Brain pericyte (primary cell): ENCODE measurements around the gene LPAR5.

ENCODE experiments used
- DNase-seq: peaks from one replicate; pipeline ENCODE4 v3.0.0-alpha.2; 2012; ENCODE audit warnings: low read depth, low spot score

LPAR5 gene

DNA sequence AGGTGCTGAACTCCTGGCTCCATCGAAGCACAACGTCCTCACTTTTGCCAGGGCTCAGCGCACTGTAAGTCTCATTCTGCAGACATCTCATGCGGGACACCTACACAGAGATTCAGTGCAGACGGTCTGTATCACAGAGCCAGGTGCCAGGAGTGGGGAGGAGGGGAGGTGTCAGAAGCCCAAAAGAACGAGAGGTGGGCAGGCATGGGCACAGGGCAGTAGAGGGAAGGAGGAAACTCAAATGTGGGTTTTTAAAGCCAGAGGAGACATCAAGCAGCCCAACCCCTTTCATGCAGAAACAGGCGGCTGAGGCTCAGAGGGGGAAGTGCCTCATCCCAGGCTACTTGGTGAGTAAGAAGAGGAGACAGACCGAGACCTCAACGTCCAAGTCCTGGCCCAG is 2.5 kb upstream of the LPAR5 start:
- no peak for DNase-seq

DNA sequence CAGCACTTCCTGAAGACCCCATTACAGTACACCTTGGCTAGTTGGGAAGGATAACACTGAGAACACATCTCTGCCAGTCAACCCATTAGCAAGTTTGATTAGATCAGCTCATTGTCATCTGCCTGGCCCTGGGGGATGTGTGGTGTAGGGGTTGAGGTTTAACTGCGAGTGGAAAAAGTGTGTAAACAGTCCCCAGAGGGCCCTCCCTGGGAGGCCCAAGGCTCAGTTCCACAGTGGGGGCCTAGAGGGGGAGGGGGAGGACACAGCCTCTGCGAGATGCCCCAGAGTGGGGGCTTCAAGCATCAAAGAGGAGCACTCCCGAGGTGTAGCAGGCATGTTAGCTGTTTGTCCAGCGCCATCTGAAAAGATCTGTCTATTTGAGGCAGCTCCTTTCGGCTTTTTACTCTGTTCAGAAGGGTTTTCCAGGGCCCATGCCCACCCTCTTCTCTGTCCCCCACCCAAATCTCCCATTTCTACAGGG is 344 bp downstream of the LPAR5 start:
- DNase-seq = no peak

DNA sequence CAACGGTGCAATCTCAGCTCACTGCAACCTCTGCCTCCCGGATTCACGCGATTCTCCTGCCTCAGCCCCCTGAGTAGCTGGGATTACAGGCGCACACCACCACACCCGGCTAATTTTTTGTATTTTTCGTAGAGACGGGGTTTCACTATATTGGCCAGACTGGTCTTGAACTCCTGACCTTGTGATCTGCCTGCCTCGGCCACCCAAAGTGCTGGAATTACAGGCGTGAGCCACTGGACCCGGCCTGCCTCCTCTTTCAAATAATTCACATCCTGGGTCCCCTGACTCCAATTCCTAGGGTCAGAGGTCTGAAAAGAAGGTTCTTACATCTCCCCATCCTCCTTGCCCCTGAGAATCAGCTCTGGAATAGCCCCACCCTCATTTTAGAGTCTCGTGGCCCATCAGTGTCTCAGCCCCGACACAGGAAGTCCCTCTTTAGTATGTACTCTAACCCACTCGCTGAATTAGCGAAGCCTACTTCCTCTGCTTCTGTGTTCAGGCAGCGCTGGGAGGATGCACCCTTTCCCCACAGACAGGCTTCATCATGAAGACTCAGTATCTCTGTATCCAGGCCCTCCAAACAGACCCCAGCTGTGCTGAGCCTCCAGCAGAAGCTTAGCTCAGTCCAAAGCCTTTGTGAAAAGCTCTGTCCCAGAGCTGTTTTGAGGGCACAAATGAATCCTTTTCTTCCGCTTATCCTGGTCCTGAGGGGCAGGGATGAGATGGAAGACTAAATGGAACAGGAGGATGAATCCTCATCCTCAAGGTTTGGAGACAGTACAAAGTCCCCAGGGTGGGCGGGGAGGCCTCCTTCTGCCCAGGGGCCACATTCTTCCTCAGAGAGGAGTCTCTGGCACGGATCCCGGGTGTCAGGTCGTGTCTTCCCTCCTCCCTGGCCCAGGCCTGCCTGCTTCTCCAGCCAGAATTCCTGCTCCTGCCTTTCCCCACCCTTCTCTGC is 3.5 kb downstream of the LPAR5 start:
- DNase-seq = no peak

DNA sequence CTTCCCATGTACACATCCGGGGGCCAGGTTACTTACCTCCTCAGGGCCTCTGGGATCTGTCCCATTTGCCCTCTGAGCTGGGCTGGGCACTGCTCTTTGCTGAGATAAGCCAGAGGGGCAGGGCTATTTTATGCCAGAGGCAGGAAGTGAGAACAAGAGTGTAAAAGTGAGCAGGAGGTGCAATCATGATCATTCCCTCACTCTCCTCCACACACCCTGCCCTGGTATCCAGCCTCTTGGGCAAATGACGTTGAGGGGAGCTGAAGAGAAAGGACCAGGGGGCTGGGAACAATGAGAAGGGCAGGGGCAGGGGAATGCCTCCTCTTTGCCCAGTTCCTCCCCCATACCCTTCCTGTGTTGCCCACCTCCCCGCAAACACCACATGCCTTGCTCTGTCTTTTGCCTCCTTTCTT is 4.2 kb downstream of the LPAR5 start:
- no peak for DNase-seq

DNA sequence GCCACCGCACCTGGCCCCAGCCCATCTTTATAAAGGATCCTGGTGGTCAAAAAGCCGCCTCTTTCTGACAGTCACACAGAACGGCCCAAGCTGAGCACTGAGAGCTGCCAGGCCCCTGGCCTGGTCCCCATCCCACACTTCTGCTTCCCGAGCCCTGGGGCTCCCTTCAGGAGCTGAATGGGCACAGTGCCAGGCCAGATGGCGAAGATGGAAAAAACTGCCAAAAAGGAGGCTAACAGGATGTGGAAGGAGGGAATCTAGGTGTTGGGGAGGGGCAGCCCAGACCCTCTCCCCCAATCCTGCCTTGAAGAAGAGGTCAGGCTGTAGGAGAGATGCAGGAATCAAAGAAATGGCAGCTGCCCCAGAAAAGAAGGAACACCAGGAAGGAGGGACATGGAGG is 5.0 kb downstream of the LPAR5 start:
- DNase-seq = no peak

DNA sequence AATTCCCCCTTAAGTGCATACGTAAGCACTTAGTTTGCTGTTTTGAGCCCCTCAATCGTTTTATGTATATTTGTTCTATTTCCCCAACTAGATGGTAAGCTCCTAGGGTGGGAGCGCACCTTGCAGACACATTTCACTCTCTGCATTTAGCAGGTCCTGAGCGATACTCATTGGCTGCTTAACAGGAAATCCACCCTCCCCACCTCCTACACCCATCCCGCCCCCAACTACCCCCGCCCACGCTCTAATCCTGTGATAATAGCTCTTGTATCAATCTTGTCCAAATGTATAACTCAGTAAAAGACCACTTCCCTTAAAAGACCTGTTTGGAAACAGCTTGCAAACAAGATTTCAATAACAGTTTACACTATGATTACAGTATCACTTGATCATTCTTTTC is 8.1 kb downstream of the LPAR5 start:
- DNase-seq = no peak

DNA sequence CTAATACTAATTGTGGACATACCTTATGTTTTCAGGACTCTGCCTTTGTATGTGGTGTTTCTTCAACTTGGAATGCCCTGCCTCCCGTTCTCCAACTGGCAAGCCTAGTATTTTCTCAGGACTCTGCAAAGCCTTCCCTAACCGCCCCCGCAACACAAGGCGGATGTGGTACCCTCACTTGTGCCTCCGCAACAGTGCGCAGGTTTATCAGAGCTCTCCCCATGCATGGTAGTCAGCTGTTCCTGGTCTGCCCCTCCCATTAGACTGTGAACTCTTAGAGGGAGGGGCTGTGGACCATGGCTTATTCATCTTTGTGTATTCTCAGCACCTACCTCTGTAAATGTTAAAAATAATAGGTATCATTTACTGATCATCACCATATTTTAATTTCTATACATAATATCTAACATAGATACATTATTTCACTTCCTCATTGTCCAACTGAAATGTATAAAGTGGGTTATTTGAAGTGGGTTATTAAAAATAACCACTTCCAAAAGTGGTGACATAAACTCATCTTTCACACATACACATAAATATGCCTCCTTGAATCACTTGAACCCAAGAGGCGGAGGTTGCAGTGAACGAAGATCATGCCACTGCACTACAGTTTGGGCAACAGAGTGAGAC is 9.0 kb downstream of the LPAR5 start:
- no peak for DNase-seq

DNA sequence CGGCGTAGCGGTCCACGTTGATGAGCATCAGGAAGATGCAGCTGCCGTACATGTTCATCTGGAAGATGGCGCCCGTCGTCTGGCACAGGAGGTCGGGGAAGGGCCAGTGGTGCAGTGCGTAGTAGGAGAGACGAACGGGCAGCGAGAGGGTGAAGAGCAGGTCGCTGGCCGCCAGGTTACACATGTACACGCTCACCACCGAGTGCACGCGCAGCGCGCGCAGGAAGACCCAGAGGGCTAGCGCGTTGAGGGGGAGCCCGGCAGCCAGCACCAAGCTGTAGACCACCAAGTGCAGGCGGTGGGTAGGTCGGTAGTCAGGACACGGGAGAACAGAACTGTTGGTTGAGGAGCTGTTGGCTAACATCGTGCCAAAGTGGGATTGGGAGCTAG is 14.9 kb downstream of the LPAR5 start:
- DNase-seq = no peak

DNA sequence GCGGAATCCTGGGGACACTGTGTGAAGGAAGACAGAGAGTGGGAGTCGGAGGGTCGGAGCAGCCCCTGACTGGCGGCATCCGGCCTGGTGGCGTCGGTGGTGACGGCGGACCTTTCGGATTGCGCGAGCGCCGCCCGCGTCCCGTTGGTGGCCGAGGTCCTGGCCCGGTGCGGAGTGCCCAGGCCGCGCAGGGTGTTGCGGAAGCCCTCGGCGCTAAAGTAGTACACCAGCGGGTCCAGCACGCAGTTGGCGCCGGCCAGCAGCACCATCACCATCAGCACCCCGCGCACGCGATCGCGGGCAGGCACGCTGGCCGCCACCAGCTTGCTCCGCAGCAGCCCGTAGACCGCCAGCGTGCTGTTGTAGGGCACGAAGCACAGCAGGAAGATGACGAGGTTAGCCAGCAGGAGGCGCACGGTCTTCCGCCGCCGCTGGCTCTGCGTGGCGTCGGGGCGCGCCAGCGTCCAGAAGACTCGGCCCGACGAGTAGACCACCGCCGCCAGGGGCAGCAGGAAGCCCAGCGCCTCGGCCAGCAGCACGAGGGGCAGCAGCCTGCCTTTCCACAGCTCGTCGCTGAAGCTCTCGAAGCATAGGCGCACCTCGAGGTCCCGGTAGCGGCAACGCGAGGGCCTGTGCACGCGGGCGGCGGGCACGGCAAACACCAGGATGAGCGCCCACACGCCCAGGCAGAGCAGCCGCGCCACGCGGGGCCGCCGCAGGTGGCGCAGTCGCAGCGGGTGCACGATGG is 15.4 kb downstream of the LPAR5 start:
- DNase-seq = no peak

DNA sequence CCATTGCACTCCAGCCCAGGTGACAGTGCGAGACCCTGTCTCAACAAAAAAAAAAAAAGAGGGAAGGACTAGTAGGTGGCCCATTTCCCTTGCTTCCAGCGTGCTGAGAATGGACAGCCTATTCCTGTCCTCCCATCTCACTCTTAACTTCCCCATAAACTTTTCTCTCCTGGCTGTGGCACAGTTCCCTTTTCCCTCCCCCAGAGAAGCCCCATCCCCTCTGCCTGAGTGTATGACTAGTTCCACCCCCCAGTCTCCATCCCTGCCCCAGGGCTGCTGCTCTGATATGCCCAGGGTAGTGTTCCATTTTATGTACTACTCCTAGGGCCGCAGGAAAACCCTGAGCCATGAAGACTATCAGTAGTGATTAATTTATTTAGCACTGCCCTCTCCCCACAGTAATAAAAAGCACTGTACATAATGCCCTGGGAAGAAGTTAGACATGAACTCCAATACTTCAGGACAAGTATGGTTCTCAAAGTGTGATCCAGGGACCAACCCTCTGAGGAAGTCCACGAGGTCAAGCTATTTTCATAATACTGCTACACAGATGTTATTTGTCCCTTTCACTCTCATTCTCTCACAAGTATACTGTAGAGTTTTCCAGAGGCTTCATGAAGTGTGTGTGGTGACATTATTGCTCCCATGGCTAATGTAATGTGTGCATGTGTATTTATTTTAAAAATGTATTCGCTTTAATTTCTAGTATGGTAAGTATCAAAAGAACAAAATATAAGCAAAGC is 17.1 kb downstream of the LPAR5 start:
- no peak for DNase-seq

DNA sequence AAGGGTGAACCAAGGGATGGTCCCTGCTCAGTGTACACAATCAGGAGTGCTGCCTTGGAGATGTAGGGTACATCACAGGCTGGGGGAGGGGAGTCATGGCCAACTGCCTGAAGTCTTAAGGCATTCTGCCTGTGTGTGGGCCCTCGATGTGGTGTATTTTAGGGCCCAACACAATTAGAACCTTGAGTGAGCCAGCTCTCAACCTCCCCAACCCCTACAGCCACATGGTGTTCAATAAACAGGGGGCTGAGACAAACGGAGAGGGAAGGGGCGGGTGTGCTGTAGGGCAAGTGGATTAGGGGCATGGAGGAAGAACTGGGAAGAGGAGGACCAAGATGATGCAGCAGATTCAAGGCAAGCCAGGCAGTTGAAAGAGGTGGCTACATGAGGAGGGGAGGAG is 20.0 kb downstream of the LPAR5 start:
- no peak for DNase-seq

DNA sequence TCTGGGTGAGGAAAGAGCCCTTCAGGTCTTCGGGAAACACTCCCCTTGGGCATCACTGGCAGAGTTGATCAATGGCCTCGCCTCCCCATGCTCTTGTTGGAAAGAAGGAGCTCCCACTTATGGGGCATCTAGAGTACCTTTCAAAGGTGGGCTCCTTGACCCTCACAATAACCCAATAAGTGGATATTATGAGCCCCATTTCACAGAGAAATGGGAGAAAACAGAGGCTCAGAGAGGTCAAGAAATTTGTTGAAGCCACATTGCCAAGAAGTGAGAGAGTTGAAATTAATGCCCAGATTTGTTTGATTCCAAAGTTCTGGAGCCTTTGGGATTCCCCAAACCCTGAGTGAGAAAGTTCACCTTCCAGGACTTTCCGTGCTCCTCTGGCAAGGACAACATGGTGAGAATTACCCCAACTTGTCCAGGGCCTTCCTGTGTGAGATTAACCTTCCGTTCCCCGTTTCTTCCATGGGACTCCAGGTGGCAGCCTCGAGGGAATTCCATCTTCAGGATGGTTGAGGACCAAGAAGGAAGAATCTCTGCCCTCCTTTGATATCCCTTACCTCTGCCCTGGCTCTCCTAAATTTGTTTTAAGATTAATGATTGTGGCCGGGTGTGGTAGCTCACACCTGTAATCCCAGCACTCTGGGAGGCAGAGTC is 21.1 kb downstream of the LPAR5 start:
- DNase-seq = no peak

DNA sequence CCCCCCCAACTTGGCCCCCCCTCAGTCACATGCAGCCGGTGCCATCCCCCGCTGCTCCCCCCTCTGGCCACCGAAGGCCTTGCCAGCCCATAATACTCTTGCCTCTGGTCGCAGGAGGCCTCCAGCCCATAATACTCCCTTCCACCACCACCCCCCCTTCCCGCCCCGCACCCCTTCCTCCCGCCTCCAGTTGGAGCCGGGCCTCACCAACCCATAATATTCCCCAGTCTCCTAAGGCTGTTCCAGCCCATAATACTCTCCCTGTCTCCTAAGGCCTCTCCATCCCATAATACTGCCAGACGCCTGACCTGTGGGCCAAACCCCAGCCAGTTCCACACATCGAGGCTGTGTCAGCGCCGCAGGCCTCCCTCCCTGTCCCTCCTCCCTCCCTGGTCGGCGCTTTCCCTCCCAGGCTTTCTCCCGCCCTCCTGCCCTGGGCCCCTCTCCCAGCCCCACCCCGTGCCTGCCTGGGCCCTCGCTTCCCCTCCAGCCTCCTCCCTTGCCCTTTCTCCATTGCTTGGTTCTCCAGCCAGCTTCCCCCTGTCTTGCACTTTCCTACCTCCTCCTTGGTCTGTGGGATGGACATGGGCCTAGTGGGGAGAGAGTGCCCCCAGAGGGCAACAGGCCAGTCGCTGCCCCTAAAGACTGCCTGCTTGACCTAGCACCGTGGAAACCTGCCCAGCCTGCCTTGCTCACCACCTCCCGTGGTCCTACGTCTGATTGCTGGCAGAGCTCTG is 21.8 kb downstream of the LPAR5 start:
- DNase-seq = peak; percentile 94

DNA sequence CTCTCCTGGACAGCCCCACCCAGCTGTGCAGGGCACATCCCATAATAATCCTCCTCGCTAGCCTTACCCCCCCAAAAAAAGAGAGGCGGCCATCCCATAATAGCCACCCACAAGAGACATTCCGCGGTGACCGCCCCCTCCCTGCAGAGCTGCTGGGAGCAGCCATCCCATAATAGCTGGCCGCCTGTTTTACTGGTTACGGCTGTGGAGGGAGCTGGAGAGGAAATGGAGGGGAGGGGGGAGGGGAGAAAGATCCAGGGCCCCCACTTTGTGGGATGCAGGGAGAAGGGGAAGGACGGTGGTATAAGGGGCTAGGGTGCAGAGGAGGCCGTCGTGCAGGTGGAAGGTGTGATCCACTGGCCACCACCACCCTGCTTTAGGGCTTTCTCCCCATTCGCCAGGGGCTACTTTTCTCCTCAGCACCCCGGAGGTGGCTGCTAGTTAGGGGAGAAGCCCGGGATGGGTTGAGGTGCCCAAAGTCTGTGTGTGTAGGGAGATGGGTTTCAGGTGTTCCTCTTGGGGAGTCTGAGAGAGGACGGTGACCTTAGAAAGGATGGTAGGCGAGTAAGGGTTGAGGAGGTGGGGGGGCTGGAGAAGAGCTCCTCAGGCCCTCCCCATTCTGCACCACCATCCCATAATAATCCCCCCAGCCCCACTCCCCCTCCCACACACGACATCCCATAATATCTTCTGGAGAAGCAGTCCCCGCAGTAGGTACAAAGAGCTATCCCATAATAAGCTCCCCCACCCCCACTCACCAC is 22.6 kb downstream of the LPAR5 start:
- no peak for DNase-seq

DNA sequence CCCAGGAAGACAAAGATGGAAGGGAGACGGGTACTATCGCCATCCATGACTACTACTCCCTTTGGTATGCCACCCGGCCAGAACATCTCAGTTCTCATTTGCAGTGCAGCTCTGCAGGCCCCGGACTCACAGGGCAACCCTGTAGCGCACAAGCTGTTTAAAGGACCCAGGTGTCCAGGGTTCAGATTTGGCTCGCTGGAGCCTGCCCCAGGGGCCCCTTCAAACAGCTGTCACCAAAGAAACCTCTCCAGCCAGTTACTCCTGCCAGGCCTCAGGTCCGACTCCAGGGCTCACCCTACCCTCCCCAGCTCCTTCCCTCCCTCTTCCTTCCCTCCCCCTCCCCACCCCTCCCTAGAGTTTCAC is 23.1 kb downstream of the LPAR5 start:
- no peak for DNase-seq

DNA sequence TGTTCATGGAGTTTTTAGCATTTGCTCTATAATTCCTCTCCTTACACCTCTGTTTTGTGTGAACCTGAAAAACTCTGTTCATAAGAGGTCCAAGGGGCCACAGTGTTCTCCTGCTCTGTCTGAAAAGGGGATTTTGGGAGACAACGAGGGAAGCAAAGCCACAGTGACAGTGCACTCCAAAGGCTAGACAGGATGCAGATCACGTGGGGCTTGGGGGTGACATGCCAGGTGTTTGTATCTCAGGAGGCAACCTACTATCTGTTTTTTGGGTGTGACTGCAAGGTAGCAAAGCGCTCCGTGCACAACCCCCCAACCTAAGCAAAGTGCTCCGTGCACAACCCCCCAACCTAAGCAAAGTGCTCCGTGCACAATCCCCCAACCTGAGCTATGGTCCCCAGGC is 23.5 kb downstream of the LPAR5 start:
- DNase-seq = no peak

DNA sequence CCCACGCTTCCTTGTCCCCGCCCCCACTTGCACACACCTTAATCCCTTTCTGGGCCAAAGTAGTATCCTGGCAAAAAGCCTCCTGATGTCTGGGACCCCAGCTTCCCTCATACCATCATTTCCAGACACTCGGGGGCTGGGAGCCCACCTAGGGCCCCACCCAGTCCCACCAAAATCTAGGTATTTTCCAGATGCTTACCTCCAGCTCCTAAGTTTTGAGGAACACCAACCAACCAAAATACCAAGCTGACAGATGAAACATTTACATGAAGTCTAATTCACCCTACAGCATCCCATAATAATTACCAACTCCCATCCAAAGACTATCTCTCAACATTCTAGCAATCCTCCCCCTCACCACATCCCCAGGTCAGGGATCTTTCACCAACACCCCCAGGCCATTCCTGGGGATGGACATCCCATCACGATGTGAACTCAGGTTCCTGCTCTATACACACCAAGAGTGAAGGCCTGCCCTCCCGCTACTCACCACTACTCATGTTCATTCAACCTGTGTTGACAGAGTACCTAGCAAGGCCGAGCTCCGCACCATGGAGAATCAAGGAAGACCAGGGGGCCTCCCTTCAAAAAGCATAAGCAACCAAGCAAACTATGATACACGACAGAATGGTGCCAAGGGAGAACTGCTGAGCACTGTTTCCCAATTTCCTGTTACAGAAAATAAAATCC is 27.0 kb downstream of the LPAR5 start:
- DNase-seq = no peak

DNA sequence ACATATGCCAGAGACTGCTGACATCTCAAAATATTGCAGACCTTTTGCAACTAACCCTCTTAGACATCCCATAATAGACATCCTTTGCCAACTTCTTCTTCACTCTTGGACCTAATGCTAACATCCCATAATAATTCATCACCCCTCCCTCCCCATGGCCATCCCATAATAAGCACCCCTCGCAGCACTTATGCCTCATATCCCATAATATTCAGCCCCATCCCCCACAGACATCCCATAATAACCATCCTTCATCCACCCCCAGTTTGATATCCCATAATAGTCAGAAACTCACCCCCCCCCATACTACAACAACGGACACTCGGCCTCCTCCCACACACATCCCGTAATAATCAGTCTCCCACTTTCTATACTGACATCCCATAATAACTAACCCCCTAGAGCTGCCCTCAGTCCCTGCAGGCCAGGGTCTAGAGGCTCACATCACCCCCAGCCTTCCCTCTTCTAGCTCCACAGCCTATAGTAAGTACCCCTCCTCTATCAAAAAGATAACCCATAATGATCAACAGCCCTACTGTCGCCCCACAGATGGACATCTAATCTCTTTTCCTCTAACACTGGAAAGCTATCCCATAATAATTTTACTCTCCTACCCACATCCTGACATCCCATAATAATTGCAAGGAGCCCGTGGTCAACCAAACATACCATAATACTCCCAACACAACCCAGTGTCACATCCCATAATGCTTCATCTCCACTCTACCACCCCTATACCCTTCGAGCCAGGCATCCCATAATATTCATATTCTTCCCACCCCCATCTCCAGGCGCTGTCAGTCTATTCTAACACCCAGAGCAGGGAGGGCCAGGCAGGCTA is 27.8 kb downstream of the LPAR5 start:
- no peak for DNase-seq
